OCI-LY7 (cell line): Measurements from ENCODE around the gene SPG7. TPM values are rescaled to one million over a fixed set of nuclear protein-coding genes. Genes with fewer than 3 reads are reported as not detected.

Source experiments
- BruUV-seq: library from RNA; stranded (reverse); fragments of 400-500 nt; replicated peaks from 2 replicates; lab custom pipeline; 2021; lab: Mats Ljungman, UMichigan
- CTCF ChIA-PET: fragments of 300-600 bp; sonication (Branson Sonifier 250); formaldehyde crosslinking; loops from one replicate; lab custom pipeline; 2022; ENCODE audit warnings: antibody characterized with exemption; ENCODE audit not compliant: unreplicated experiment; lab: Charles Lee
- POLR2A ChIA-PET: fragments of 300-600 bp; sonication (Branson Sonifier 250); formaldehyde crosslinking; loops from one replicate; lab custom pipeline; 2022; ENCODE audit warnings: antibody characterized with exemption; lab: Charles Lee
- DNase-seq: peaks from one replicate; pipeline ENCODE4 v3.0.0-alpha.2; 2015; ENCODE audit warnings: low spot score
- H2AFZ ChIP-seq: fragments of 200-600 bp; sonication (generic), shearing (Covaris generic); 2 replicates; pipeline ENCODE4 v1.6.1; 2014; ENCODE audit warnings: mild to moderate bottlenecking, antibody characterized with exemption, low read length, moderate library complexity
- H3K27ac ChIP-seq: fragments of 200-600 bp; sonication (generic); 2 replicates; pipeline ENCODE4 v1.5.1; 2014; ENCODE audit warnings: mixed run types, low read depth, mild to moderate bottlenecking, moderate library complexity, low read length, inconsistent platforms; ENCODE audit not compliant: poor library complexity, severe bottlenecking
- H3K36me3 ChIP-seq: fragments of 200-600 bp; sonication (generic); 2 replicates; pipeline ENCODE4 v1.6.1; 2014; ENCODE audit warnings: mild to moderate bottlenecking, antibody characterized with exemption, low read length, moderate library complexity, mixed read lengths; ENCODE audit not compliant: insufficient read depth
- H3K4me1 ChIP-seq: fragments of 200-600 bp; sonication (generic); 2 replicates; pipeline ENCODE4 v1.5.1; 2014; ENCODE audit warnings: mild to moderate bottlenecking, low read length; ENCODE audit not compliant: insufficient read depth, poor library complexity, severe bottlenecking
- H3K4me2 ChIP-seq: fragments of 200-600 bp; sonication (generic); 2 replicates; pipeline ENCODE4 v1.6.1; 2014; ENCODE audit warnings: mild to moderate bottlenecking, low read length
- H3K4me3 ChIP-seq: fragments of 200-600 bp; sonication (generic); 2 replicates; pipeline ENCODE4 v1.5.1; 2014; ENCODE audit warnings: mild to moderate bottlenecking, low read depth, low read length; ENCODE audit not compliant: poor library complexity, severe bottlenecking
- H3K79me2 ChIP-seq: fragments of 200-600 bp; sonication (generic); 2 replicates; pipeline ENCODE4 v1.6.1; 2016; ENCODE audit warnings: low read depth, mild to moderate bottlenecking, low read length, moderate library complexity, mixed read lengths; ENCODE audit not compliant: insufficient read depth
- H3K9me2 ChIP-seq: fragments of 200-600 bp; sonication (generic); 2 replicates; pipeline ENCODE4 v1.6.1; 2016; ENCODE audit warnings: mild to moderate bottlenecking, low read length, mixed read lengths; ENCODE audit not compliant: insufficient read depth
- H3K9me3 ChIP-seq: fragments of 200-600 bp; sonication (generic); 2 replicates; pipeline ENCODE4 v1.6.1; 2014; ENCODE audit warnings: mild to moderate bottlenecking, mixed run types, low read length, mixed read lengths
- H4K20me1 ChIP-seq: fragments of 200-600 bp; sonication (generic); 2 replicates; pipeline ENCODE4 v1.6.1; 2014; ENCODE audit warnings: mild to moderate bottlenecking, antibody characterized with exemption, low read length, moderate library complexity, mixed read lengths; ENCODE audit not compliant: insufficient read depth
- EZH2phosphoT487 ChIP-seq: fragments of 200-600 bp; sonication (generic); IDR thresholded peaks from 2 replicates; pipeline ENCODE4 v1.6.1; 2018; ENCODE audit warnings: low read depth, borderline replicate concordance, mild to moderate bottlenecking, mixed run types, antibody characterized with exemption, low read length, moderate library complexity, mixed read lengths
- intact Hi-C: fragments of 100-400 bp; cut with micrococcal nuclease; formaldehyde crosslinking; loops from one replicate; pipeline ENCODE4 v1.10.0; 2022; ENCODE audit not compliant: unreplicated experiment
- total RNA-seq, 2 experiments: library from RNA; depleted of rRNA in 1 of 2; stranded (reverse); fragments of >200 nt in 1 of 2; shearing (Covaris generic) in 1 of 2; gene quantifications; 2 replicates each; pipeline ENCODE4 v1.2.3, GENCODE V29; 2014 to 2022
- TF ChIP-seq, protein P1 (sequence below): fragments of 200-600 bp; sonication (generic); conservative IDR thresholded peaks from 2 replicates; pipeline ENCODE4 v1.5.1; 2014; ENCODE audit warnings: mild to moderate bottlenecking, antibody characterized with exemption, low read length, moderate library complexity, mixed read lengths

SPG7 gene
- total RNA-seq, 2 experiments from 2014 or later, result 92.7 to 121 TPM

DNA sequence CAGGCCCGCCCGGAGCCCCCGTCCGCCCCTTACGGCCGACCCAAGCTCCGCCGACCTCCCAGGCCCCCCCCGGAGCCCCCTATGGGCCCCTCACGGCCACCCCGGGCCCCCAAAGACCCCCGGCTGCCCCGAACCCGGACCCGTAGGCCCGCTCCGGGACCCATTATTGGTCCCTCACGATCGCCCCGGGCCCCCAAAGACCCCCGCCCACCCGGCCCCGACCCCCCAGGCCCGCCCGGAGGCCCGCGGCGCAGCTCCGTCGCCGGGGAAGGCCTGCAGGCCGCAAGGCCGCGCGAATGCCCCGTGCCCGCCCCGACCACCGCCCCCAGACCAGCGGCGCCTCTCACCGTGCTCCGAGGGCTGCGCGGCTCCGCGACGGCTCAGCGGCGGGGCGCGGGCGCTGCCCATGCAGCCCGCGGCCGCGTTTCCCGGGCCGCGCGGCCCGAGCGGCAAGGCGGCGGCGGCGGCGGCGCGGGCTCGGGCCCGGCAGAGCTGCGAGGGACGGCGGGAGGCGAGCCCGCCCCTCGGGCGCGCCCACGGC, 18.2 kb upstream of the SPG7 start:
- H3K4me1 ChIP-seq, result peaks cover 48% of the 10 kb centered on the region
- H3K9me3 ChIP-seq, result no peaks in the 10 kb centered on the region
- POLR2A ChIA-PET, result interaction anchor here (0.7 to 1.3 kb wide), 3 partner anchors 13 to 41 kb away, joined by 3 to 4 read pairs (median 3); no protein-coding TSS in a partner anchor
- H3K36me3 ChIP-seq, result peaks cover 12% of the 10 kb centered on the region
- H3K4me3 ChIP-seq, result peak overlapping the region; percentile 83
- H2AFZ ChIP-seq, result no peak overlapping the region
- CTCF ChIA-PET, result no interaction called here
- H4K20me1 ChIP-seq, result peaks cover 31% of the 10 kb centered on the region
- TF ChIP-seq, protein P1, sequence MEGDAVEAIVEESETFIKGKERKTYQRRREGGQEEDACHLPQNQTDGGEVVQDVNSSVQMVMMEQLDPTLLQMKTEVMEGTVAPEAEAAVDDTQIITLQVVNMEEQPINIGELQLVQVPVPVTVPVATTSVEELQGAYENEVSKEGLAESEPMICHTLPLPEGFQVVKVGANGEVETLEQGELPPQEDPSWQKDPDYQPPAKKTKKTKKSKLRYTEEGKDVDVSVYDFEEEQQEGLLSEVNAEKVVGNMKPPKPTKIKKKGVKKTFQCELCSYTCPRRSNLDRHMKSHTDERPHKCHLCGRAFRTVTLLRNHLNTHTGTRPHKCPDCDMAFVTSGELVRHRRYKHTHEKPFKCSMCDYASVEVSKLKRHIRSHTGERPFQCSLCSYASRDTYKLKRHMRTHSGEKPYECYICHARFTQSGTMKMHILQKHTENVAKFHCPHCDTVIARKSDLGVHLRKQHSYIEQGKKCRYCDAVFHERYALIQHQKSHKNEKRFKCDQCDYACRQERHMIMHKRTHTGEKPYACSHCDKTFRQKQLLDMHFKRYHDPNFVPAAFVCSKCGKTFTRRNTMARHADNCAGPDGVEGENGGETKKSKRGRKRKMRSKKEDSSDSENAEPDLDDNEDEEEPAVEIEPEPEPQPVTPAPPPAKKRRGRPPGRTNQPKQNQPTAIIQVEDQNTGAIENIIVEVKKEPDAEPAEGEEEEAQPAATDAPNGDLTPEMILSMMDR, result no peak
- no peak for TF ChIP-seq EZH2phosphoT487
- intact Hi-C loops, result loop anchor here (1.0 to 5.0 kb wide), 4 partner anchors 15 to 157 kb away; partner anchors contain the start of gene RPL13
- peaks cover 57% of the 10 kb centered on the region for H3K79me2 ChIP-seq
- no TSS peak for BruUV-seq
- no peaks in the 10 kb centered on the region for H3K9me2 ChIP-seq
- peak overlapping the region; percentile 57; the same call in 1 of the 2 replicates for H3K4me2 ChIP-seq
- no peak for DNase-seq
- peak overlapping the region; percentile 92 for H3K27ac ChIP-seq

DNA sequence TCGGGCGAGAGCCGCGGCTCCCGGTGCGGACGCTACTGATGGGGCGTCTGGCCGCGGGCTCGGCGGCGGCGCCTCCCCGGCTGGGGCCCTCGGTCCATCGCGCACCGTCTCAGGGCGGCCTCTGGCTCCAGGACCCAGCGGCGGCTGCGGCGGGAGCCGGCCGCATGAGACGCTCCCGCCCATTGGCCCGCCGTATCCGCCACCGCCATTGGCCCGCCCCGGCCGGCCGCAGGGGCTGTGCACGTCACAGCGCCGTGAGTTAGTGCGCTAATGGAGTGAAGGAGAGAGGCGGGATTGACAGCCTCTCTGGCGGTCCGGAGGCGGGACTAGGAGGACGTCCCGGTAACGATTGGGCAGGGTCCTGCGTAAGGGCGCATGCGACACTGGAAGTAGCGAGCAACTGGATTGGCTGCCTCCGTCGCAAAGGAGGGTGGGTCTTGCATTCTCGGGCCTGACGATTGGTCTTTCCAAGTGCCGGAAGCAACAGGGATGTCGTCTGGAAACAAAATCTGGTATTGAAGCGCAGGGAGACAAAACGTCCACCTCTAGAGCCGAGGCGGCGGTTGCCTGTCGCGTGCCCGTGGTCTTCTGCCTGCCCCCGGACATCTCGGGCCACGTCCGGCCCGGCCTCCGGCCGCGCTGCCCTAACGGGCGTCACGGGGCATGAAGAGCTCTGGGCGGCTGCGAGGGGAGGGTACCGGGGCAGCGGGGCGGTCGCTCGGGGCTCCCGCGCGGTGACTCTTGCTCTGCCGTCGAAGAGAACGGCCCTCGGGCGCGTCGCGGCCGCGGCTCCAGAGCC, 17.6 kb upstream of the SPG7 start, which contains the start of gene ANKRD11:
Gene ANKRD11, minus strand, starts transcription at position 123 of the 799 bp plus-strand sequence. CDS start 173,542 bp downstream, outside the sequence.
- POLR2A ChIA-PET, result no interaction called here
- intact Hi-C loops, result no loop called here
- Histone ChIP-seq H3K79me2 (peaks cover 50% of the 10 kb centered on the region), H3K4me1 (peaks cover 42% of the 10 kb centered on the region), H4K20me1 (peaks cover 27% of the 10 kb centered on the region), H3K4me2 (peak within 1 kb of the TSS; percentile 100), H3K9me3 (no peaks in the 10 kb centered on the region), H3K9me2 (no peaks in the 10 kb centered on the region), H2AFZ (peak within 1 kb of the TSS; percentile 70), H3K4me3 (peak within 1 kb of the TSS; percentile 83), H3K27ac (peak within 1 kb of the TSS; percentile 92), H3K36me3 (peaks cover 12% of the 10 kb centered on the region)
- BruUV-seq, result no TSS peak
- DNase-seq, result peak; percentile 100
- TF ChIP-seq, protein P1, result no peak
- no peak for TF ChIP-seq EZH2phosphoT487
- CTCF ChIA-PET, result no interaction called here
